Osteocyte (in vitro differentiated cells): ENCODE results near the gene CAPRIN2. TPM values are rescaled to one million over a fixed set of nuclear protein-coding genes. Genes with fewer than 3 reads are reported as not detected.

Experiments used
- DNase-seq: peaks from one replicate; pipeline ENCODE4 v3.0.0; 2021; ENCODE audit warnings: mixed read lengths; ENCODE audit not compliant: unreplicated experiment; ENCODE audit errors: extremely low spot score
- H3K27ac Mint-ChIP-seq: one replicate; pipeline ENCODE4 v1.8.0; 2021; ENCODE audit warnings: mild to moderate bottlenecking, mixed read lengths; ENCODE audit not compliant: unreplicated experiment
- H3K27me3 Mint-ChIP-seq: one replicate; pipeline ENCODE4 v1.8.0; 2021; ENCODE audit warnings: mixed read lengths; ENCODE audit not compliant: unreplicated experiment
- H3K36me3 Mint-ChIP-seq: one replicate; pipeline ENCODE4 v1.8.0; 2021; ENCODE audit warnings: mixed read lengths; ENCODE audit not compliant: unreplicated experiment
- H3K4me1 Mint-ChIP-seq: one replicate; pipeline ENCODE4 v1.8.0; 2021; ENCODE audit warnings: mixed read lengths; ENCODE audit not compliant: unreplicated experiment
- H3K4me3 Mint-ChIP-seq: one replicate; pipeline ENCODE4 v1.8.0; 2021; ENCODE audit warnings: mild to moderate bottlenecking, moderate library complexity, mixed read lengths; ENCODE audit not compliant: unreplicated experiment
- H3K9me3 Mint-ChIP-seq: one replicate; pipeline ENCODE4 v1.8.0; 2021; ENCODE audit warnings: mixed read lengths; ENCODE audit not compliant: unreplicated experiment
- CTCF ChIP-seq: fragments of 200-600 bp; sonication (generic); IDR thresholded peaks from 2 replicates; pipeline ENCODE4 v1.5.0; 2021; ENCODE audit warnings: antibody characterized with exemption, mild to moderate bottlenecking, moderate library complexity
- total RNA-seq: library from RNA; stranded (reverse); gene quantifications from 2 replicates; pipeline ENCODE4 v1.2.1, GENCODE V29; 2021

Gene CAPRIN2
- total RNA-seq, 1 donor from 2014 or later, result 35.8 TPM

- no peaks in the 10 kb centered on the region for H3K36me3 Mint-ChIP-seq
- H3K4me1 Mint-ChIP-seq, result peaks cover 55% of the 10 kb centered on the region
- no peaks in the 10 kb centered on the region for H3K9me3 Mint-ChIP-seq
- TF ChIP-seq CTCF, result no peak
- peak overlapping the region; percentile 95 for H3K4me3 Mint-ChIP-seq
- DNase-seq, result no peak
- H3K27ac Mint-ChIP-seq, result peak overlapping the region; percentile 85
- no peaks in the 10 kb centered on the region for H3K27me3 Mint-ChIP-seq
Observed at GRCh38 chr12:30694412-30695198, 60.1 kb downstream of the CAPRIN2 start.

GRCh38 chr12:30692470-30692869 lies 62.3 kb downstream of the CAPRIN2 start:
- TF ChIP-seq CTCF, result no peak
- H3K9me3 Mint-ChIP-seq, result no peaks in the 10 kb centered on the region
- no peaks in the 10 kb centered on the region for H3K36me3 Mint-ChIP-seq
- H3K4me1 Mint-ChIP-seq, result peaks cover 64% of the 10 kb centered on the region
- no peak overlapping the region for H3K27ac Mint-ChIP-seq
- DNase-seq, result no peak
- H3K27me3 Mint-ChIP-seq, result no peaks in the 10 kb centered on the region
- H3K4me3 Mint-ChIP-seq, result no peak overlapping the region

- no peaks in the 10 kb centered on the region for H3K27me3 Mint-ChIP-seq
- no peak overlapping the region for H3K4me3 Mint-ChIP-seq
- H3K4me1 Mint-ChIP-seq, result peaks cover 62% of the 10 kb centered on the region
- H3K36me3 Mint-ChIP-seq, result peaks cover 2% of the 10 kb centered on the region
- H3K27ac Mint-ChIP-seq, result peak overlapping the region; percentile 87
- no peak for DNase-seq
- no peak for TF ChIP-seq CTCF
- no peaks in the 10 kb centered on the region for H3K9me3 Mint-ChIP-seq
Observed at GRCh38 chr12:30691122-30691879, 63.5 kb downstream of the CAPRIN2 start.

- H3K27ac Mint-ChIP-seq, result no peak overlapping the region
- no peak for DNase-seq
- TF ChIP-seq CTCF, result no peak
- H3K4me1 Mint-ChIP-seq, result peaks cover 38% of the 10 kb centered on the region
- peaks cover 18% of the 10 kb centered on the region for H3K36me3 Mint-ChIP-seq
- H3K4me3 Mint-ChIP-seq, result no peak overlapping the region
- no peaks in the 10 kb centered on the region for H3K27me3 Mint-ChIP-seq
- no peaks in the 10 kb centered on the region for H3K9me3 Mint-ChIP-seq
Observed at GRCh38 chr12:30687265-30687986, 67.3 kb downstream of the CAPRIN2 start.

- no peak overlapping the region for H3K4me3 Mint-ChIP-seq
- TF ChIP-seq CTCF, result no peak
- no peak for DNase-seq
- peaks cover 51% of the 10 kb centered on the region for H3K36me3 Mint-ChIP-seq
- H3K27me3 Mint-ChIP-seq, result no peaks in the 10 kb centered on the region
- no peak overlapping the region for H3K27ac Mint-ChIP-seq
- no peaks in the 10 kb centered on the region for H3K9me3 Mint-ChIP-seq
- H3K4me1 Mint-ChIP-seq, result no peaks in the 10 kb centered on the region
Observed at GRCh38 chr12:30679241-30679640, 75.5 kb downstream of the CAPRIN2 start.
